ENCODE data around the gene CPB1.

CPB1 gene

DNA sequence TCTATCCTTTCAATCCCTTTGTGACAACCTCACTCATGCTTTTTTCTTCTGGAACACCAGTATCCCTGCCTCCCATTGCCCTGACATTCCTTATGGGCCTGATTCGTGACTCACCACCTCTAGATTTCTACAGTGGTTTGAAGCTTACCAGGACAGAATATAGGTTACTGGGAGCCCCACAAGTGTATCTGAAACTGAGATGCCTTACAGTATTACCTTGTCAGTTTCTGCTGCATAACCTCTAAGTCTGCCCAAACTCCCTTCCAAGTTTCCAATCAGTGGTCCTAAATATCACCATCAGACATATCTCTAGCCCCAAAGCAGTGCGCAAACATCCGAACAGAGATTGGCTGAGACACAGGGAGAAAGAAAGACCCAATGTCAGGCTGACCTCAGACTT lies 5.6 kb downstream of the CPB1 start:
- no peak for DNase-seq

DNA sequence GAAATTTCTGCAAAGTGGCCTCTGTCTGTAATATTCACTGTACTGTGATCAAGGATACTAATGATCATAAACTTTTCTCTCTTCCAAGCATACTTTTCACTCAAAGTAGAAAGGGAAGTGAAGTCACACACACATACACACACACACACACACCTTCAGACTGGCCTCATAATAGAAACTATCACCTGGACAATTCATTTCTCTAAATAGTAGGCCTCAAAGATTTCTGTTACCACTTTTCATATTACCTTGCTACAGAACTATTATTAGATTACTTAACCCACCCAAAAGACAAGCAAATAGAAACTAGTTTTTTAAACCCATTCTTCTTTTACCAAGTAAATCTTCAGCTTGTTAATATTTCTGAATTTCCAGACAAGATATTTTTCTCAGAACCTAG lies 12.2 kb downstream of the CPB1 start:
- DNase-seq, result no peak

DNA sequence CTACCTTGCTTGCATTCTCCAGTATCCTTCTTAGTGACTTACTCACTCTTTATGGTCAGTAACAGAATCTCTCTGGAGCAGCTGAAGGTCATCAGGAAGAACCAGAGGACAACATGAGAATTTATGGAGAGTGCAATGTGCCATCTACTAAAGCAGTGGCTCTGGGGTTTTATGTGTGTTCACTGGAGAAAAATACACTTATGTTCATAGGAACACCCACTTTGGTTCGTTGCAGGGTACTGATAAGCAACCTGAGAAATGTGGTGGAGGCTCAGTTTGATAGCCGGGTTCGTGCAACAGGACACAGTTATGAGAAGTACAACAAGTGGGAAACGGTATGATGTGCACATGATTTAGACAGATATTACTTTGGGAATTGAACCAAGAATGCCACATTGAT lies 12.8 kb downstream of the CPB1 start:
- no peak for DNase-seq

DNA sequence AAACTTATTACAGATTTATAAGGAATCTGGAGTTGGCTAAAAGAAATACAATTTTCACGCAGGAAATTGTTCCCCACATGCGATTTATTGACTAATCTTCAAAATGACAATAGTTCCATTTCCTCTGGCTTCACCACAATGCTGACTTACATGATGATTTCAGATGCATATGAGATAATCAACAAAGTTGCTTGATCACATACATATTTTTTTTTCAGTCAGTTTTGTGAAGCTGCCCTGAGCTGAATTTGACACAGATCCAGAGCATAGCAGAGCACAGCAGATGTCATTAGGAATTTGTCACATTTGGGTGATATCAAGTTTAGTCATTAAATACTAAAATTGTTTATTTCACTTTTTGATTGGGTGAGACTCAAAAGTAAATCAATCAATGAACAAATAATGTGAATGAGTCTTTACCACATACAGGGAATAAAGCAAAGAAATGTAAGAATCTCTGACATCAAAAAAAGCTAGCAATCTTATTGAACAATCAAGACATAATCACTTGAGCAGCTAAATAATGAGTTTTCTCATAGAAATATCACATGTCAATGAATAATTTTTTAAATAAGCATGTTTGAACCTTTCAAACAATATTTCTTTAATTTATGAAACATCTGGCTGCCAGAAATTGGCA lies 18.3 kb downstream of the CPB1 start:
- no peak for DNase-seq

DNA sequence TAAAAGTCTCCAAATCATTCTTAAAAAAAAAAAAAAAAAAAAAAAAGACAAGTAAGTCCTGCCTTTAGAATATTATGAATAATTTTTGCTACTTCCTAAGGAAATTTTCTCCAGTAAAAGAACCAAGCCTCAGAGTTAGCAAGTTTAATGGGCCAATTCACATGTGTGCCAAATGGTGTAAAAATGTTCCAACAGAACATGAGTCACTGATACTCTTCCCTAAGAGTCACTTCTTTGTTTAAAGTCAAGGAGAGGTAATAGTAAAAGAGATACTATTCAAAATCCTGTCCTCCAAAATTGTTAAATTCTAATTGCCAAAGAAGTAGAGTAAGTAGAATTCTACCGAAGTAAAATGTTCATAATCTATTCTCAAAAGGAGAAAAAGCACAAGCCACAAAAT lies 19.7 kb downstream of the CPB1 start:
- no peak for DNase-seq

GRCh38 chr3:148848410-148848809 lies 20.8 kb downstream of the CPB1 start:
- DNase-seq, result no peak

DNA sequence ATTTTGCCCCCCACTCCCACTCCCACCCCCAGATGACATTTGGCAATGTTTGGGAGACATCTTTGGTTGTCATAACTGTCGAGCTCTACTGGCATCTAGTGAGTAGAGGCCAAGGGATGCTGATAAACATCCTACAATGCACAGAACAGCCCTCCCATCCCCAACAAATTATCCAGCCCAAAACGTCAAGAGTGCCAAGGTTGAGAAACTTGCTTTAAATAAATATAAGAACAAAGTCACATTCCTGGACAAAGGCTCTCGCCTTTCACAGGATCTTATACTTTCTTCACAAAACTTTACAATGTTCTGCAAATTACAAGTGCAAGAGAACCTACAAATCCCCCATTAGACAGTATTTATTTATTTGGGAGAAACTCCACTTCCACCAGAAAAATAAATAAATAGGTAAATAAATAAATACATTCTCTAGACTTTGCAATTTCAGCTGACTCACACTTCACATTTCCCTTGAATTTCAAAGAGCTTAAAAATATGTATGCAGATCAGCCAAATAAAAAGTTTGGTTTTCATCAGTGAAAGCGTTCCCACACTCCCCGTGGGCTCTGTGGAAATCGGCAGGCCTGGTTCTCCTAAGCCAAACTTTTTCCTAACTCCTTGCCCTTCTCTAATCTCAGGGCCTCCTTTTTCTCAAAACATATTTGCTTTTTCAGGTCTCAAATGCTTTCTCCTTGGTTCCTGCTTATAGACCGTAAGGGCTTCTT lies 24.8 kb downstream of the CPB1 start:
- no peak for DNase-seq

- DNase-seq, result no peak
Measured at GRCh38 chr3:148853076-148853475, 25.5 kb downstream of the CPB1 start.

GRCh38 chr3:148854061-148854460 lies 26.4 kb downstream of the CPB1 start:
- no peak for DNase-seq

GRCh38 chr3:148856384-148856783 lies 28.8 kb downstream of the CPB1 start:
- peak; percentile 74 for DNase-seq

DNA sequence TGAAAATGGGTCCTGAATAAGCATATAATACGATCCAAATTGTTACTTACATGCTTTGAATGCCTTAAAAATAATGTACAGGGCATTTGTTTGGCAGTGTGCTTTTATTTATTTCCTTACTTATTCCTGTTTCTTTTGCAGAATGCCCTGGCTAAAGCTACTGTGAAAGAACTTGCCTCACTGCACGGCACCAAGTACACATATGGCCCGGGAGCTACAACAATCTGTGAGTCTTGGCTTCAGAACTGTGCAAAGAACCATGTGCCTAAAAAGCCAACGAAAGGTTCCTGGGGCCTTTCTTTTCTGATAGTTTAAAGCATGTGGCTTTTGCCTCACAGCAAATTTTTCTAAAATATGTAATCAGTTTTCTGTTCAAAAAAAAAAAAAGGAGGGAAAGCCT lies 29.7 kb downstream of the CPB1 start:
- no peak for DNase-seq

GRCh38 chr3:148861277-148861869 lies 33.8 kb downstream of the CPB1 start:
- peak; percentile 55 for DNase-seq

- no peak for DNase-seq
Measured at GRCh38 chr3:148863297-148863696, 35.7 kb downstream of the CPB1 start.

DNA sequence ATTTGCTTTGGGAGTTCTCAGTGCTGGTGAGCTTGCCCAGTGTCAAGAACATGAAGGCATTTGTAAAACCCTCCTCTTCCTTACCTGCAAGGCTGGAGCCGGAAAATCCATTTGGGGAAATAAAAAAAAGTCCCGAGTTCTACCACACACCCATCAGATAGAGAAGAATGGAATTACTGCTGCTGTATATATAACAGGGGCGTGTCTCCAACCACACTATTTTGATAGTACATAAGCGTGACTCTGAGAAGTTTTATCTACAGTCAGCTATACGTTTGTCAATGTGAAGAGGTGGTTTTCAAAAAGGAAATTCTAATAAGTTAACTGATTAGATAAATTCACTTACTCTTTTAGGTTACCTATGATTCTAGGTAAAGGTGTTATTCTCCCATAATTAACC lies 36.2 kb downstream of the CPB1 start:
- no peak for DNase-seq

- no peak for DNase-seq
Measured at GRCh38 chr3:148865049-148865448, 37.4 kb downstream of the CPB1 start, which contains the start of gene CPA3. Gene CPA3, plus strand, starts transcription at chr3:148865296. Its CDS starts 12 bp downstream, at chr3:148865308.

GRCh38 chr3:148866261-148866660 lies 38.6 kb downstream of the CPB1 start:
- no peak for DNase-seq

DNA sequence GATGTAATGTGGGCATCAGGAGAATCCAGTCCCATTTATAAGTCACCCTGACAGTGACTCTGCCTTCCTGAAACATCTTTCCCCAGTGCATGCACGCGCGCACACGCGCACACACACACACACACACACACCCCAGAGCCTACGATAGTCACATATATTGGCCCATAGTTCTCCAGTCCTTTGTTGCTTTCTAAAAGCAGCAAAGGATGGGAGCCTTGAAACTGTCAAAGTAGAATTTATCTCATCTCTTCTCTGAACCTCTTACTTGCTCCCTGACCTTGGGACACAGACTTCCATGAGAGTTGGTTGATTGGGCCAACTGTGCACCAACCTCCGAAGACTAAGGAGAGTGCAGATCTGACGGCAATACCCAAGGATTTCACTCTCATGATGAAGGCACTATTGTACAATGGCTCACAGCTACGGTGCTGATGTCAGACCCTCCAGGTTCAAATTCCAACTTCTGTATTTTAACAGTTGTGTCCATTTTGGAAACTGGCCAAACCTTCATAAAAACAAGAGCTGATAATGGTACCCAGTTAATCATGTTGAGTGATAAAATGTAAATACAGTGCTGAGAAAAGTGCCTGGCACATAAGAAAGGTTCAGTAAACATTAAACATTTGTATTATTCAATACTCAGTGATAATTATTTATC lies 45.8 kb downstream of the CPB1 start:
- no peak for DNase-seq

DNA sequence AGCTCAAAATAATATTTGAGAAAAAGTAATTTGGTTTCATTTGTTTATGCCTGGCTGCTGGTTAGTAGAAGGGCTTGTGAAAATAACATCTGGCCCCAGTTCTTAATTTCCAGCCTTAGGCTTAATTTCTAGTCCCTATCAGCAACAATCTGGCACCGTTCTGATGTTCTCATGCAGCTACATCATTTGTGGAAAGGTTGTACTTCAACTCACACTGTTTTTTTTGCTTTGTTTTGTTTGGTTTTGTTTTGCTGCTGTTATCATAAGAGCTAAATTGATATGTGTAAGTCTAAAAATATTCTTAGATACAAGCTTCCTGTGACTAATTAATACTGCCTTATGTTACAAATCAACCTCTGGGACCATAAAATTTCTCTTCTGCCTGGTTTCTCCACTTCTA lies 46.4 kb downstream of the CPB1 start:
- DNase-seq, result no peak

DNA sequence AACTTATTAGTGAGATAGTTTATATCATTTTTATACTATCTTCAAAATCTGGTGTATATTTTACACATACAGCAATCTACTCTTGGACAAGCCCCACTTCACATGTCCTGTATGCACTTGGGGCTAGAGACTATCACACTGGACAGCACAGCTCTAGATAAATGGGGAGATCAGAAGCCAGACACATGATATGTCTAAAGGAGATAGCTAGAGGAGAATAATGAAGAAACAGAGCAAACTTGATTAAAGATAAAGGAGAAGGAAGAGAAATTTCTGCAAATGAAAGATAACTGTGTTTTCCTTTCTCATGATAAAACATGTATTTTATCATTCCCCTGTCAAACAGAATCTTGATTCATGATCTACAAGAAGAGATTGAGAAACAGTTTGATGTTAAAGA lies 50.5 kb downstream of the CPB1 start:
- no peak for DNase-seq

DNA sequence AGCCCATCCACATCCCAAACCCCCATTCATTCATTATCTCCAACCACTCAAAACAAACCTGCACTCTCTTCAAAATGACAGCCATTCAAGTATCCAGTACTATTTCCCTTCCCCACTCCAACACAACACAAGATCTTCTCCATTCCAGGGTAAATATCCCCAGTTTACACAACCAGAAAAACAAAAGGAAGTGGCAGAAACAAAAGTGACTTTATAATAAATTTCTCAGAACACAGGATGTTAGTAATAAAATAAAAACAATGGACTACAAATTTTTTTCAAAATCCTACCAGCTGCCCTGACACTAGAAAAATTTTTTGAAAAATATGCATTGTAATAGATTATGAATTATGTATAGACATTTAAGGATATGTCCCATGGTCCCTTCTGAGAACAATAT lies 51.6 kb downstream of the CPB1 start:
- no peak for DNase-seq

- no peak for DNase-seq
Measured at GRCh38 chr3:148880681-148881080, 53.1 kb downstream of the CPB1 start.

DNA sequence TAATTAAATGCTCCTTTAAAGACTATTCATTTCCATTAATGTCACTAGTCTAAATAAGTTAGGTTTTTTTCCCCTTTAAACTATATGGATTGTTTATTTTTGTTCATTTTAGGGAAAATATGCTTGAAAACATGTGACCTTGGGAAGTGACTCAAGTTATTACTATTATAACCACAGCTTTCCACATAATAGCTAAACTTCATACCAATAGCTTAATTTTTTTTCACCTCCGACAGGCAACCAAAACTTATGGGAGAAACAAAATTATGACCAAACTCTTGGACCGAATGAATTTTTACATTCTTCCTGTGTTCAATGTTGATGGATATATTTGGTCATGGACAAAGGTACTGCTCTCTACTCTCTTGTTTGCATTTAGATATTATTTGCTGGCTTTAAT lies 53.7 kb downstream of the CPB1 start:
- no peak for DNase-seq

DNA sequence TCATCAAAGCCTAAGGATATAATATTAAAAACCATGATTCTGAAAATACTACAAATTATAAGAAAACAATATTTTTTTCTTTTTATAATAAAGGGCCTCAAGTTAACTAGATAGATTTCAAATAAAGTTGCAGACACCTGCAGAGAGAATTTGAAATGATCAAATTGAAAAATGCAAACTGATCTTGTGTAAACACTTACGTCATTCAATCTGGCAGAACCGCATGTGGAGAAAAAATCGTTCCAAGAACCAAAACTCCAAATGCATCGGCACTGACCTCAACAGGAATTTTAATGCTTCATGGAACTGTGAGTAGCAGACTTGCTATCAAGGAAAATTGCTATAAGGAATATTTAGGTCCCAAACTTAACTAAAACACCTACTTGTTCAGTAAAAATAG lies 54.7 kb downstream of the CPB1 start:
- no peak for DNase-seq

- DNase-seq, result no peak
Measured at GRCh38 chr3:148883163-148883562, 55.6 kb downstream of the CPB1 start.

All from NCI-H526 treated with DMSO at 0.1 percent for 48 hours (cell line).